Stimulated activated CD8-positive, alpha-beta memory T cell treated with anti-CD3 and anti-CD28 coated beads, Interleukin-15, amount 100 ng/mL, for 48 hours (primary cell): Measurements from ENCODE around the gene WDR62.
A peak's percentile ranks its signal among the peaks of the same experiment; 100 is the strongest.
"Not testable (repeated sequence)": the region's sequence is repeated elsewhere in the genome, so short reads cannot be mapped to it uniquely, and the experiment has no call there.

Experiments
- DNase-seq, 2 donors: peaks; one replicate each; pipeline ENCODE4 v3.0.0-alpha.2; 2020; ENCODE audit warnings: low read depth in 2 of 2

WDR62 gene

DNA sequence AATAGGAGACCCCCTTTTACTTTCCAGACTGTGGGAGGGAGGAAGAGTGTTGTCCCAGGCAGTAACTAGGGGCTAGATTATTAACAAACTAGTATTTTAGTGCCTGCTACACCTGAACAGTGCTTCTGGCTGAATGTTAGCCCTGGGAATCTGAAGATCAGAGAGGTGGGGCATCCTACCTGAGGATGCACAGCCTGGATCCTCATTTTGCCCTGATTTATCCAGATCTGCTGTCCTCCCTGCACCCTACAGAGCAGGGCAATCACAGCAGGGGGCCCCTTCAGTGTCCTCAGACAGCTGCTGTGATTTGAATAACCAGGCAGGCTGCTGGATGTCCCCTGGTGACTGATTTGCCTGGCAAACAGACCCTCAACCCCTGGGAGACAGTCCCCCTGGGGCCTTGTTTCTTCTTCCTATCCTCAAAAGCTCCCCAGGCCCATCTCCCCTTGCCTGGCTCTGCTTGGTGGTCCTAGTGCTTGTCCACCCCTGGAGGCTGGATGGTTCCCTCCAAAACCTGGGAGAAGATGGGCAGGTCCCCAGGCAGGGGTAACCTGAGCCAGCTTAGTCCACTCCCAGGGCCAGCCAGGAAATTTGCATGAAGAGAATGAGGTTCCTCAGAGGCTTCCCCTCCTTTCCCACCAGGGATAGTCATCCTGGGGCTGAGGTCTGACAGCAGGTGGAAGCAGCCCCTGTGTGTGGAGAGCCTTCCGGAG, 55.9 kb downstream of the WDR62 start, which contains the start of gene OVOL3:
OVOL3 (plus strand) TSS at position 657 of the 713 bp plus-strand sequence. CDS start 60 bp downstream, outside the sequence.
- DNase-seq: no peak

DNA sequence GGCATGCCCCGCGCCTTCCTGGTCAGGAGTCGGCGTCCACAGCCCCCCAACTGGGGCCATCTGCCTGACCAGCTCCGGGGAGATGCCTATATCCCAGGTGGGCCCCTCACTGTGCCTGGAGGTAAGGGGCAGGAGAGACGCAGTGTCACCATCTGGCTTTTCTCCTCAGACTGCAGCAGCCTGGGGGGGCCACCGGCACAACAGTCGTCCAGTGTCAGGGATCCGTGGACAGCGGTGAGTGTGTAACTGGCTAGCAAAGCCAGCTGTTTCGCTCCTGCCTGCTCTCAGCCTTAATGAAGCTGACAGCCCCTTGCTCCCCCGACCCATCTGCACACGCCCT, 56.5 kb downstream of the WDR62 start:
- DNase-seq: no peak

DNA sequence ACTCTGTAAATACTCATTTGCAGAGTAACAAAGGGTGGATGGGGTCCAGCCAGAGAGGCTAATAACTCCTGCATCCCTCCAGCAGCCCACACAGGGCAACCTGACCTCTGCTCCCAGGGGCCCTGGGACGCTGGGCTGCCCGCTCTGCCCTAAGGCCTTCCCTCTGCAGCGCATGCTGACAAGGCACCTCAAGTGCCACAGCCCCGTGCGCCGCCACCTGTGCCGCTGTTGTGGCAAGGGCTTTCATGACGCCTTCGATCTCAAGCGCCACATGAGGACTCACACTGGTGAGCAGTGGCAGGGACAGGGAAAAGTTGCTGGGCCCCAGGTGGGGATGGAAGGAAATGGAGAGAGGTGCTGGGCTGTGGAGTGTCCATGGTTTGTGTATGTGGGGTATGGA, 58.0 kb downstream of the WDR62 start:
- DNase-seq: no peak

DNA sequence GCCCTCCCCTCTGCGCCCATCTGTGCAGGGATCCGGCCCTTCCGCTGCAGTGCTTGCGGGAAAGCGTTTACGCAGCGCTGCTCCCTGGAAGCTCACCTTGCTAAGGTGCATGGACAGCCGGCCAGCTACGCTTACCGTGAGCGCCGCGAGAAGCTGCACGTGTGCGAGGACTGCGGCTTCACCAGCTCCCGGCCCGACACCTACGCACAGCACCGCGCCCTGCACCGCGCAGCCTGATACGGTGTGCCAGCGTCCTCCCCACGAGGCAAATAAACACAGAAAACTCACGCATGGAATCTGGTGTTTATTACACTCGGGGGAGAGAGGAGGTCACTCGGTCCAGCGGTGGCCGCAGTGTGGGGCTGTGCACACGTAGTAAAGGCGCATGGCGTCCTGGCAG, 58.7 kb downstream of the WDR62 start:
- no peak for DNase-seq

DNA sequence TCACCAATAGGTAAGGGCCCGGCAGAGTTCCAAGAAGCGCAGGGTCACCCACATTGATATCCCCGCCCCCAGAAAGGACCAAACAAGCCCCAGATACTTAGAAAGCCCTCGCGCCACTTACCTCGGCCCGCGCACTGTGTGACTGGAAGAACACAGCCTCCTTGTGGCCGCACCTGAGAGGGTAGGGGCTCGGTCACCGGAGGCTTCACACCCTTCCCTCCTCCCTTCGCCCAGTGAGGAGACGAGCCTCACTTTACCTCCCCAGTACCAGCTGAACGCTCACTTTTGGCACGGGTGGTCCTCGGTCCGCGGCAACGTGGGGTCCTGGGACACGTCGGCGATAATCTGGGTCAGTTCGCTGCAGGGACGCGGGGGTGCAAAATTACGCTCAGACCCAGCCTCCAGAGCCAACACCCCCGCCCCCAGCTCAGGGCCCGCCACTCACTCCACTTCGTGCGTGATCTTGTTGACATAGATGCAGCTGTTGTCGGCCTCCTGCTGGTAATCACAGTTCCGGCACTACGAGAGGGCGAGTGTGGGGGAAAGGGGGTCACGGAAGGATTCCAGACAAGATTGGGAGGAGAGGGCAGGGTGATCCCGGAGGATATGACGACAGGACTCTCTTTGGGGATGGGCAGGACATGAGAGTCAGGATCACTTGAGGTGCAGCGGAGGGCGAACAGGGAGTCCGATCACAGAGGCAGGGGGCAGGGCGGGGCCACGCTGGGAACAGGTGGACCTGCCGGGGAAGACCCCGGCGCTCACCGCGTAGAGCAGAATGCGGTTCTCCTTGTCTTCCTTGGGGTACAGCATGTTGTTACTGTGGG, 59.4 kb downstream of the WDR62 start:
- no peak for DNase-seq

DNA sequence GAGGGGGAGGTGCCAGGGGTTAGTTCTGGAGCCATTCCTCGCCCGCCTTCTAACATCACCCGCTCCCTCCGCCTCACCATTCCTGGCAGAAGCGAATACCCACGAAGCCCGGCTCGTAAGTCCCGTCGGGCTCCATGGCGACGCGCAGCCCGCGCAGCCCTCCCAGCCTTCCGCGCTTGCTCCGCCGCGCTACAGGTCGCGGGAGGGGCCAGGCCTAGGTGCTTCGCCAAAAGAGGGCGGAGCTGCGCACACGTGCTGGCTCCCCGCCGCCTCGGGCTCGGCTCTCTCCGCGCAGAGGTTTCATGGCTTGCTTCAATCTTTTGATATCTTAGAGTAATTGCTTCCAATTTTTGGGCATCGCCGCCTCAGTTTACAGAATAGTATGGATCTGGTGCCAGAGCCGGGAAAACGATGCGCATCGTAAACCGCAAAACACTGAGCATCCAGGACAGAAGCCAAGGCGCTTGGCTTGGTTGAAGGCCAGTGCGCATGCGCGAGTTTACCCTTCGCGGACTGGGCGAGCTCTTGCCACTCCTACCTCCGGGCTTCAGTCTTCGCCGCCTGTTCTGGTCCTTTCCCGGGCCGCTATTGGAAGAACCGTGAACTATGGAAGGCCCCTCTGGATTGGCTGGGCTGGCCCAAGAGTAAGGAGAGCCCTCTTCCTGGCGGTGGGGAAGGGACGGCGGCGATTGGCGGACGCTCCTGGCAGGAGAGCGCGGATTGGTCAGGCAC, 60.2 kb downstream of the WDR62 start, which contains the start of gene POLR2I:
POLR2I (minus strand) TSS at position 155 of the 732 bp plus-strand sequence; CDS start at position 136, 19 bp downstream.
- peak; percentile 97 to 98 for DNase-seq

DNA sequence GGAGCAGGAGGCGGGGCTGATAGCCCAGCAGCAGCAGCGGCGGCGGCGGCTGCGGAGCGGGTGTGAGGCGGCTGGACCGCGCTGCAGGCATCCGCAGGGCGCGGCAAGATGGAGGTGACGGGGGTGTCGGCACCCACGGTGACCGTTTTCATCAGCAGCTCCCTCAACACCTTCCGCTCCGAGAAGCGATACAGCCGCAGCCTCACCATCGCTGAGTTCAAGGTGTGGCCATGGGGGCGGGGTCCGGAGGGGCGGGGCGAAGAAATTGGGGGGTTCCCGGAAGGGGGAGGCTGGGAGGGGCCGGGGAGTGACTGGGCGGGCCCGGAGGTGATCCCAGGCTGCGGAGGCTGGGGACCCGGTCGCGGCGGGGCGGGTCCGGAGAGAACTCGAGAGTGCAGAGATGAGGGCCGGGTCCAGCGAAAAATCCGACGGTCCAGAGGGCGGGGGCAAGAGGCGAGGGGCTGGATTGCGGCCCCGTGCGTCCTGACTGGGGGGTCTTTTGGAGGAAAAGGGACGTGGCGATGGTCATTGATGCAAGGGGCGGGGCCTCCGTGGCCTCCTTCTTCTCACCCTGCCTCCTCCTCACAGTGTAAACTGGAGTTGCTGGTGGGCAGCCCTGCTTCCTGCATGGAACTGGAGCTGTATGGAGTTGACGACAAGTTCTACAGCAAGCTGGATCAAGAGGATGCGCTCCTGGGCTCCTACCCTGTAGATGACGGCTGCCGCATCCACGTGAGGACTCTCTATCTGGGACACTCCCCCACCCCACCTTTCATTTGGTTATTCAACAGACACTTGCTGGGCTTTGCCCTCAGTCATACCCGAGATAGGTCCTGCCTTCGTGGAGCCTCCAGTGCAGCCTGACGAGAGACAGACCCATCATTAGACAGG, 61.0 kb downstream of the WDR62 start, which contains the start of gene TBCB:
TBCB (plus strand) TSS at position 16 of the 891 bp plus-strand sequence; CDS start at position 109, 93 bp downstream.
- DNase-seq: peak; percentile 80

DNA sequence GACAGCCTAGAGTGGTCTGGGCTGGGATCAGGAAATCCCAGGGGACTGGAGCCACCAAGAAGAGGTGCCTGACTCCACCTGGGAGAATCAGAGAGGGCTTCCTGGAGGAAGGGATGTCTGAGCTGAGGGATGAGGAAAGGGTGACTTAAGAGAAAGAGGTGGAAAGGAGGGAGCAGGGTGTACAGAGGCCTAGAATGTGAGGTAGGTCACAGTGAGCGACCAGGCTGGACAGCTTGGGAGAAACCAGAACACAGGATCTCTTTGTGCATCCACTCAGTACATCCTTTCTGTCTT, 61.6 kb downstream of the WDR62 start:
- no peak for DNase-seq

DNA sequence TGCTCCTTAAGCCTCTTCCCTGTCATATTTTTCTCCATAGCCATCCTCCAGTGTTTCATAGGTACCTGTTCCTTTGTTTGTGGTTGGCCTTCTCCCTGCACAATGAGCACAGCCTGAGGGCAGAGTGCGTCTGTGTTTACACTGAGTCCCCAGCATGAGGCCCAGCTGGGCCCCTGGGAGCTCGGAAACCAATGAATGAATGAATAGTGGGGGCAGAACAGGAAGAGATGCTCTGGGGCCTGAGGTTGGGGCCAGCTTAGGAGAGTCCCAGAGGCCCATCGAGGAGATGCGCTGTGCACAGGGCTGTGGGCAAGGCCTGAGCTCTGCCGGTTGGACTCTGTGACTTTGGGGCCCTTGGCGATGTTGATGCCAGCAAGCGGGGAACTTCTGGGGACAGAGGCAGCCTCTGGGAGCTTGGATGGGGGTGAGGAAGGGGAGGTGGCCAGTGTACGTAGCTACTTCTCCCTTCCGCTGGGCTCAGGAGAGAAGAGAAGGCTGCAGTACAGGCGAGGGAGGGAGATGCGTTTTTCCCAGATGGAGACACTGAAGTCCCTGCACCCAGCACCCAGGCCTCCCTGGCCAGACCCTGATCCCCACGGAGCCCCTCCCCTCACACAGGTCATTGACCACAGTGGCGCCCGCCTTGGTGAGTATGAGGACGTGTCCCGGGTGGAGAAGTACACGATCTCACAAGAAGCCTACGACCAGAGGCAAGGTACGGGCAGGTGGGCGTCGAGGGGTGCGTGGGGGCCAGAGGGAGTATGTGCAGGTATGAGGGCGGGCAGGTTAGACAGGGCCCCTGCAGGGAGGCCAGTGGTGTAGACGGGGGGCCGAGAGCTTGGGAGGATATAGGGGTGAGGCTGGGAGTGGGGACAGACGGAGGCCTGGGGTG, 65.6 kb downstream of the WDR62 start:
- no peak for DNase-seq

DNA sequence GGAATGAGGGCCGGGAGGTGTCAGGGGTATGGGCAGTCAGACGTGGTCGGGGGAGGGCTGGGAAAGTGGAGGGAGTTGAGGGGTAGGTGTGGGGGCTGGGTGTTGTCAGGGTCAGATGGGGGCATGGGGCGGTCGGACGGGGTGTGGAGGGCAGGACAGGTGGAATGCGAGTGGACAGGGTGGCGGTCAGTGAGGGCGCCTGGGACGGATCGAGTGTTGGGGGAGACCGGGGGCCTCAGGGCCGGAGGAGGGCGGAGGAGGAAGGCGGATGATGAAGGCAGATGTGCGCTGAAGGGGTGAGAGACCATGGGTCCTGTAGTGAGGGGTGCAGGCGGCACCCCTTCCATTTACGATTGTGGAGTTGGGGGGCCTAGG, 66.3 kb downstream of the WDR62 start:
- DNase-seq: no peak

DNA sequence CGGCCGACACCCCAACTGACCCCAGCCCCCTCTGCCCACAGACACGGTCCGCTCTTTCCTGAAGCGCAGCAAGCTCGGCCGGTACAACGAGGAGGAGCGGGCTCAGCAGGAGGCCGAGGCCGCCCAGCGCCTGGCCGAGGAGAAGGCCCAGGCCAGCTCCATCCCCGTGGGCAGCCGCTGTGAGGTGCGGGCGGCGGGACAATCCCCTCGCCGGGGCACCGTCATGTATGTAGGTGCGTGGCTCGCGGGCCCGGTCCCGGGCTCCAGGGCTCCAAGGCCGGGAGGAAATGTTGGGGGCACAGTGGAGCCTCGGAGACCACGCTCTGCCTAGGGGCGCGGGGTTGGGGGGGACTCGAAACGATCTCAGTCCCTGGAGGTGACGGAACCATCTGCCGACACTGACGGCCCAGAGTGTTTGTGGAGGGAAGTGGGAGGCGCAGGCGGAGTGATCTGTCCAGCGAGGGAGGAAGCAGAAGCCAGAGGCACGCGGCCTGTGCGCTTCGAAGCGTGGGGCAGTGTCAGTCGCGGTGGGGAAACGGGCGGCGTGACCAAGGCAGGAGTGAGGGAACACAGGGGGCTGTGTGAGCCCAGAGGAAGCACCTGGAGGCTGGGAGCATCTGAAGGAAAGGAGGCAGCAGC, 66.9 kb downstream of the WDR62 start:
- no peak for DNase-seq

DNA sequence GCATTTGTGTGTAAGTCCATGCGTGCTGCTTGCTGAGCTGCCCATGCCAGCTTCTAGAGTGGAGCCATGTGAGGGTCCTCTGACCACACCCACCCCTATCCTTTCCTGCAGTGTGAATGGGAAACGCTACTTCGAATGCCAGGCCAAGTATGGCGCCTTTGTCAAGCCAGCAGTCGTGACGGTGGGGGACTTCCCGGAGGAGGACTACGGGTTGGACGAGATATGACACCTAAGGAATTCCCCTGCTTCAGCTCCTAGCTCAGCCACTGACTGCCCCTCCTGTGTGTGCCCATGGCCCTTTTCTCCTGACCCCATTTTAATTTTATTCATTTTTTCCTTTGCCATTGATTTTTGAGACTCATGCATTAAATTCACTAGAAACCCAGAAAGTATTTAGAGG, 70.9 kb downstream of the WDR62 start:
- no peak for DNase-seq

DNA sequence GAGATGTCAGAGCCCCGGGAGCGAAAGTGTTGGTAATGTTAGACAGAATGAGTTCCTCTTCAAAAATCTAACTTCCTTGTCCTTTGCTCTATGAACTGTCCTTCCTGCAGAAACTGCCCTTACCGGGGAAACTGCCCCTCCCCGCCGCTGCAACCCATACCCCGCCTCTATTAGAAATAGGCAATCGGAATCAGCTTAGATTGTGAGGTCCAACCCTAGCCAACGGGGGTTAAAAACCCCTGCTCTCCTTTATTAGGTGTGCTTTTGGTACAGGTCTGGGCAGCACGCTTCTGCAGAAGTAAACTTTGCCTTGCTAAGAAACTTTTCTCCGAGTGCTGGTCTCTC, 73.7 kb downstream of the WDR62 start:
- no peak for DNase-seq

DNA sequence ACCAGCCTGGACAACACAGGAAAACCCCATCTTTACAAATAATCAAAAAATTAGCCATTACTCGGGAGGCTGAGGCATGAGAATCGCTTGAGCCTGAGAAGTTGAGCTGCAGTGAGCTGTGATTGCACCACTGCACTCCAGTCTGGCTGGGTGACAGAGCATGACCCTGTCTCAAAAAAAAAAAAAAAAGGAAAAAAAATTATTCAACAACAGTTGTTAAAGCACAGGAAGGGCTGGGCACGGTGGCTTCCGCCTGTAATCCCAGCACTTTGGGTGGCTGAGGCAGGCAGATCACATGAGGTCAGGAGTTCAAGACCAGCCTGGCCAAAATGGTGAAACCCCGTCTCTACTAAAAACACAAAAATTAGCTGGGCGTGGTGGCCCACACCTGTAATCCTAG, 76.5 kb downstream of the WDR62 start:
- not testable (repeated sequence) for DNase-seq

DNA sequence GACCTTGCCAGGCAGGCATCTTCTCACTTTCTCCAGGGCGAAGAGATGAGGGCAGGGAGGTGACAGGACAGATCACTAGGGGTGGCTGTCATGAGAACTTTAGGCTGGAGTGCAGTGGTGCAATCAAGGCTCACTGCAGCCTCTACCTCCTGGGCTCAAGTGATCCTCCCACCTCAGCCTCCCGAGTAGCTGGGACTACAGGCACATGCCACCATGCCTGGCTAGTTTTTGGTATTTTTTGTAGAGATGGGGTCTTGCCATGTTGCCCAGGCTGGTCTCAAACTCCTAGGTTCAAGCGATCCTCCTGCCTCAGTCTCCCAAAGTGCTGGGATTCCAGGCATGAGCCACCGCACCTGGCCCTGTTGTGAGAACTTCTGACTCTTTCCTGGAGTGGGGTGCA, 80.2 kb downstream of the WDR62 start:
- DNase-seq: not testable (repeated sequence)

DNA sequence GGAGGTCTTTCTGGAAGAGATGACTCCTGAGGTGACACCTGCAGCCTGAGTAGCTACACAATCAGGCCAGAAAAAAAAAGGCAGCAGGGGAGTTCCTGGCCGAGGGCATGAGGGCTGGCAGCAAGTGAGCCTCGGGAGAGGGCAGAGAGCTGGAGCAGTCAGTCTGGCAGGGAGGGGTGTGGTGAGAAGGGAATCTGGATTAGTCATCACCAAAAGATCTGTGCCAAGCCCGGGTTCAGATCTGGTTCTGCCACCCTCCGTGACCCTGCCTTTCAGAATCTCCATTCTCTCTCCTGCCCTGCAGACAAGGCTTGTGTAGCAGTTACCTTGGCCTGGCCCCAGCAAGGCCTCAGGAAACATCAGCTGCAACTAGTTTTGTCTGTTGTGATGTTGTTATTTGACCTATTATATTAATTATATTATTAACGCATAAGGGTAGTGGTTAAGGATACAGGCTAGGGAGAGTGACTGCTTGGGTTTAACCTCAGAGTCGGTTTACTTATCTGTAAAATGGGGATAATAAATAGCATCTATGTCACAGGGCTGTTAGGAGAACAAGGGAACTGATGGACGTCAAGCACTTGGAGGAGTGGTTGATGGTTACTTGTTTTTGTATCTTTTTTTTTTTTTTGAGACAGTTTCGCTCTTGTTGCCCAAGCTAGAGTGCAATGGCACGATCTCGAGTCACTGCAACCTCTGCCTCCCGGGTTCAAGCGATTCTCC, 82.4 kb downstream of the WDR62 start:
- DNase-seq: no peak

DNA sequence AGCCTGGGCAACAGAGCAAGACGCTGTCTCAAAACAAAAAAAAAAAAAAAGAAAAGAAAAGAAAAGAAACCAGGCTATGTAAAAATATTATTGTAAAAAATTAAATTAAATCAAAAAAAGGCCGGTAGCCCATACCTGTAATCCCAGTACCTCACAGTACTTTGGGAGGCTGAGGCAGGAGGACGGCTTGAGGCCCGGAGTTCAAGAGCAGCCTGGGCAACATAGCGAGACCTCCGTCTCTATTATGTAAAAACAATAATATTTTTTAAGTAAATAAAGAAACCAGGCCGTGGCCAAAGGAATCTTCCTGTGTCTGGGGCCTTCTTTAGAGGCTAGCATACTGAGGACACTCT, 84.4 kb downstream of the WDR62 start:
- DNase-seq: no peak

DNA sequence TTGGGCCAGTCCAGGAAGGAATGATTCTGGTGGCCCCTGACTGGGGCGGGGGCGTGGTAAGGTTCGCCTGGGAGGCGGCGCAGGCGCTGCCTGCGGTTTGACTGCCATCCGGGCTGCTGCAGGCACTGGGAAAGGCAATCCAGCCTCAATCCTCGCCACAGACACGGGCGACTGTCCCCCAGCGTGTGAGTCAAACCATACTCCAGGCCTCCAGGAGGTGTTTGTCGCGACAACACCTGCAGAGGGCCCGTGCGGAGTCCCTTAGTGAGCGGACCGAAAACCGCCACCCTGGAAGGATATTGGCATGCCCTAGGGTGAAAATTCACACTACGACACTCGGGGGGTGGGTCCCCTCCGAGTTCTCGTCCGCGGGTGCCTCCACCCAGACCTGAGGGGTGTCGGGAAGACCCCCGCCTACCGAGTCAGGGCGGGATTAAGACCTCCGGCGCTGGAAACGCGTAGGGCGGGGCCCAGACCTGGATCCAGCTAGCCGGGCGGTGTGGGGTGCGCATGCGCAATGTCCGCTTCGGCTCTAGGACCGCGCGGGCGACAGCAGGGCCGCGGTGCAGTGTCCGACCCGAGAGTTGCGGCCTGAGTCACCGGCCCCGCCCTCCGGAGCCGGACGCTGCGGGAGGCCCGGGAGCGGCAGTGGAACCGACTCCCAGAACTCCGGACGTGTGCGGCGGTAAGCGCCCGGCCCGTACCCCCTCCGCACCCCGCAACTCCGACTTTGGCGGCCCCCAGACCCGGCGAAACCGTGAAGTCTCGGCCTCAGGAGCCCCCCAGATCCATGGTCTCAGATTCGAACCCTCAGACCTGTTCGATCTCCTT, 85.0 kb downstream of the WDR62 start, which contains the start of gene CAPNS1:
CAPNS1 (plus strand) TSS at position 594 of the 831 bp plus-strand sequence. CDS start 946 bp downstream, outside the sequence.
- DNase-seq: peak; percentile 94 to 95
